Measurements from ENCODE around the gene CADPS2.

Gene CADPS2

GRCh38 chr7:122397381-122397780 lies 488.9 kb downstream of the CADPS2 start:
- H3F3A ChIP-seq (ENCODE audit: low read depth): no peaks in the 10 kb centered on the region
- H3K9me2 ChIP-seq (replicated peaks; ENCODE audit: low read depth, low read length): no peaks in the 10 kb centered on the region; the same call in 1 of the 2 replicates
- TF ChIP-seq EZH2phosphoT487 (IDR thresholded peaks at IDR 0.05; ENCODE audit: borderline replicate concordance): no peak
- TF ChIP-seq, protein P1, sequence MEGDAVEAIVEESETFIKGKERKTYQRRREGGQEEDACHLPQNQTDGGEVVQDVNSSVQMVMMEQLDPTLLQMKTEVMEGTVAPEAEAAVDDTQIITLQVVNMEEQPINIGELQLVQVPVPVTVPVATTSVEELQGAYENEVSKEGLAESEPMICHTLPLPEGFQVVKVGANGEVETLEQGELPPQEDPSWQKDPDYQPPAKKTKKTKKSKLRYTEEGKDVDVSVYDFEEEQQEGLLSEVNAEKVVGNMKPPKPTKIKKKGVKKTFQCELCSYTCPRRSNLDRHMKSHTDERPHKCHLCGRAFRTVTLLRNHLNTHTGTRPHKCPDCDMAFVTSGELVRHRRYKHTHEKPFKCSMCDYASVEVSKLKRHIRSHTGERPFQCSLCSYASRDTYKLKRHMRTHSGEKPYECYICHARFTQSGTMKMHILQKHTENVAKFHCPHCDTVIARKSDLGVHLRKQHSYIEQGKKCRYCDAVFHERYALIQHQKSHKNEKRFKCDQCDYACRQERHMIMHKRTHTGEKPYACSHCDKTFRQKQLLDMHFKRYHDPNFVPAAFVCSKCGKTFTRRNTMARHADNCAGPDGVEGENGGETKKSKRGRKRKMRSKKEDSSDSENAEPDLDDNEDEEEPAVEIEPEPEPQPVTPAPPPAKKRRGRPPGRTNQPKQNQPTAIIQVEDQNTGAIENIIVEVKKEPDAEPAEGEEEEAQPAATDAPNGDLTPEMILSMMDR (conservative IDR thresholded peaks at IDR 0.05; ENCODE audit: low read length): no peak
- no peaks in the 10 kb centered on the region for H3K9me3 ChIP-seq (ENCODE audit: insufficient read depth, low read depth, low read length)
- H3K36me3 ChIP-seq (ENCODE audit: insufficient read depth, low read length): no peaks in the 10 kb centered on the region
- no peak overlapping the region for H3K4me2 ChIP-seq (ENCODE audit: low read depth, low read length, poor library complexity, severe bottlenecking)
- no peaks in the 10 kb centered on the region for H3K4me1 ChIP-seq (ENCODE audit: insufficient read depth, low read length, poor library complexity, severe bottlenecking)
- H3K9ac ChIP-seq (ENCODE audit: low read depth, low read length, poor library complexity, severe bottlenecking): no peak overlapping the region
- no peaks in the 10 kb centered on the region for H3K27me3 ChIP-seq (ENCODE audit: insufficient read depth, low read length, poor library complexity, severe bottlenecking)
- no peaks in the 10 kb centered on the region for H4K20me1 ChIP-seq (ENCODE audit: insufficient read depth, low read length, poor library complexity, severe bottlenecking)
- H3K79me2 ChIP-seq (ENCODE audit: insufficient read depth, low read length): no peaks in the 10 kb centered on the region
- H2AFZ ChIP-seq (ENCODE audit: low read length): no peak overlapping the region
- no peak overlapping the region for H3K4me3 ChIP-seq (ENCODE audit: low read length, poor library complexity, severe bottlenecking)

- H3K9ac ChIP-seq (ENCODE audit: low read depth, low read length, poor library complexity, severe bottlenecking): no peak overlapping the region
- H3F3A ChIP-seq (ENCODE audit: low read depth): no peaks in the 10 kb centered on the region
- H3K4me2 ChIP-seq (ENCODE audit: low read depth, low read length, poor library complexity, severe bottlenecking): no peak overlapping the region
- no peaks in the 10 kb centered on the region for H3K27me3 ChIP-seq (ENCODE audit: insufficient read depth, low read length, poor library complexity, severe bottlenecking)
- no peaks in the 10 kb centered on the region for H4K20me1 ChIP-seq (ENCODE audit: insufficient read depth, low read length, poor library complexity, severe bottlenecking)
- no peaks in the 10 kb centered on the region for H3K79me2 ChIP-seq (ENCODE audit: insufficient read depth, low read length)
- no peaks in the 10 kb centered on the region for H3K4me1 ChIP-seq (ENCODE audit: insufficient read depth, low read length, poor library complexity, severe bottlenecking)
- no peak overlapping the region for H2AFZ ChIP-seq (ENCODE audit: low read length)
- H3K36me3 ChIP-seq (ENCODE audit: insufficient read depth, low read length): no peaks in the 10 kb centered on the region
- H3K9me3 ChIP-seq (ENCODE audit: insufficient read depth, low read depth, low read length): no peaks in the 10 kb centered on the region
- TF ChIP-seq EZH2phosphoT487 (IDR thresholded peaks at IDR 0.05; ENCODE audit: borderline replicate concordance): no peak
- TF ChIP-seq, protein P1 (conservative IDR thresholded peaks at IDR 0.05; ENCODE audit: low read length): no peak
- no peaks in the 10 kb centered on the region; the same call in 1 of the 2 replicates for H3K9me2 ChIP-seq (replicated peaks; ENCODE audit: low read depth, low read length)
- no peak overlapping the region for H3K4me3 ChIP-seq (ENCODE audit: low read length, poor library complexity, severe bottlenecking)
These were observed 491.7 kb downstream of the CADPS2 start for GRCh38 chr7:122394512-122394911.

DNA sequence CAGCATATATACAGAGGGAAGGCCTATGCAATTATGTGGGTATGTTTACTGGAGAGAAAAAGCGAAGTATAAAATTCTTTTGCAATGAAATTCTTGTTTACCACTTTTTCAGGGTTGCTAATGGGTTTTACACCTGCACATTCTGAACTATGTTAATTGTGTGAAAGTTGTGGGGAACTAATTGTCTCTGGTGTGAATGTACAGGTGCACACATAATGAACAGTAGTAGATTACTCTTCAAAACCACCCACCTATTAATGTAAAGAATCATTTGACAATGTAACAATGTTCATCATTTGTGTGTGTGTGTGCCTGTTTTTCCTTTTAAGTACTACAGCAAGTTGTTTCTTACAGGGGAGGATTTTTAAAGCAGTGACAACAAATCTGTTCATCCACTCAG lies 501.7 kb downstream of the CADPS2 start:
- no peak overlapping the region for H3K4me3 ChIP-seq (ENCODE audit: low read length, poor library complexity, severe bottlenecking)
- no peaks in the 10 kb centered on the region for H3K9me3 ChIP-seq (ENCODE audit: insufficient read depth, low read depth, low read length)
- H2AFZ ChIP-seq (ENCODE audit: low read length): no peak overlapping the region
- H4K20me1 ChIP-seq (ENCODE audit: insufficient read depth, low read length, poor library complexity, severe bottlenecking): no peaks in the 10 kb centered on the region
- H3K4me1 ChIP-seq (ENCODE audit: insufficient read depth, low read length, poor library complexity, severe bottlenecking): no peaks in the 10 kb centered on the region
- no peaks in the 10 kb centered on the region for H3K27me3 ChIP-seq (ENCODE audit: insufficient read depth, low read length, poor library complexity, severe bottlenecking)
- H3K36me3 ChIP-seq (ENCODE audit: insufficient read depth, low read length): no peaks in the 10 kb centered on the region
- H3K4me2 ChIP-seq (ENCODE audit: low read depth, low read length, poor library complexity, severe bottlenecking): no peak overlapping the region
- no peaks in the 10 kb centered on the region for H3F3A ChIP-seq (ENCODE audit: low read depth)
- H3K9me2 ChIP-seq (replicated peaks; ENCODE audit: low read depth, low read length): no peaks in the 10 kb centered on the region
- no peak overlapping the region for H3K9ac ChIP-seq (ENCODE audit: low read depth, low read length, poor library complexity, severe bottlenecking)
- no peaks in the 10 kb centered on the region for H3K79me2 ChIP-seq (ENCODE audit: insufficient read depth, low read length)
- TF ChIP-seq, protein P1 (conservative IDR thresholded peaks at IDR 0.05; ENCODE audit: low read length): no peak
- no peak for TF ChIP-seq EZH2phosphoT487 (IDR thresholded peaks at IDR 0.05; ENCODE audit: borderline replicate concordance)

All from Loucy (cell line).